ENCODE measurements around the gene CBLIF. TPM values are rescaled to one million over a fixed set of nuclear protein-coding genes. Genes with fewer than 3 reads are reported as not detected.

CBLIF gene
- total and polyA plus RNA-seq, 2 of the 13 experiments (the other 11 are each of a cell fraction or from before 2014, with no cell fraction given) = not detected

DNA sequence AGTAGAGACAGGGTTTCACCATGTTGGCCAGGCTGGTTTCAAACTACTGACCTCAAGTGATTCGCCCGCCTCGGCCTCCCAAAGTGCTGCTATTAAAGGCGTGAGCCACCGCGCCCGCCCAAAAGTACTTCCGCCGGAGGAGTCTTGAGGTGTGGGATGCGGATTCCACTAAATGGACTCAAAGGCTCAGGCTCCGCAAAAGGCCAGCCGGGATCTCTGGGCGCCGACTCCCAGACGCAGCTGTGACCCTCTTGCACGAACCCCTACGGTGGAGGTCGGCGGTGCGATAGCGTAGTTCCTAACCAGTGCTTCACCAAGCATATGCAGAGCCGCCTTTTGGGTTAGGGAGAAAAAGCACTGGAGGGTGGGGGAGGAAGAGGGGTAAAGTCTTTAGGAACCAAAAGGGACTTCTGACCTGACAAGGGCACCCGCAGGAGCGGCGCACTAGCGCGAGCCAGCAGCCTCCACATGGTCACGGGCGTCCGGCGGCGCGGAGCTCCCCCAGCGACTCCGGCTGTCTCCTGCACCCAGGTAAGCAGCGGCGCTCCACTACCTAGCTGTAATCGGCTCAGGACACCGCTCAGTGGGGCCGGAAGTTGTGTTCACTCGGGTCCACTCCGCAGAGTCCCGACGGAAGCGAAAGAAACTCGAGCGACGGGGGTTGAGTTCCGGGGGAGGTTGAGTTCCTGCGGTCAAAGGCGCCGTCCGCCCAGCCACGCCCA, 34.9 kb downstream of the CBLIF start, which contains the start of gene MRPL16 (continued):
- TF ChIP-seq ZMYM2 (CRISPR knock-in tag; IDR thresholded peaks at IDR 0.05) = no peak
- peak; percentile 86 for TF ChIP-seq ZNF772 (CRISPR knock-in tag; IDR thresholded peaks at IDR 0.05)
- TF ChIP-seq ZNF841 (CRISPR knock-in tag; IDR thresholded peaks at IDR 0.05; ENCODE audit: borderline replicate concordance) = no peak
- TF ChIP-seq ZNF749 (CRISPR knock-in tag; IDR thresholded peaks at IDR 0.05; ENCODE audit: borderline replicate concordance) = no peak
- no peak for TF ChIP-seq FLYWCH1 (CRISPR knock-in tag; IDR thresholded peaks at IDR 0.05)
- peak; percentile 64 for TF ChIP-seq ZNF770 (CRISPR knock-in tag; IDR thresholded peaks at IDR 0.05)
- TF ChIP-seq SMC3 (IDR thresholded peaks at IDR 0.05; ENCODE audit: low read length) = no peak
- TF ChIP-seq FOXC1 (CRISPR knock-in tag; IDR thresholded peaks at IDR 0.05; ENCODE audit: borderline replicate concordance) = peak; percentile 53; the same call in 1 of the 2 replicates
- no peak for TF ChIP-seq STAT6 (CRISPR knock-in tag; IDR thresholded peaks at IDR 0.05; ENCODE audit: borderline replicate concordance)
- no peak for TF ChIP-seq ZNF850 (CRISPR knock-in tag; conservative IDR thresholded peaks at IDR 0.05)
- TF ChIP-seq U2AF2 (IDR thresholded peaks at IDR 0.05; ENCODE audit: low read depth, low read length) = no peak
- peak; percentile 87; the same call in 1 of the 2 replicates for TF ChIP-seq HINFP (CRISPR knock-in tag; IDR thresholded peaks at IDR 0.05; ENCODE audit: low read depth)
- TF ChIP-seq ZNF713 (CRISPR knock-in tag; IDR thresholded peaks at IDR 0.05) = no peak
- TF ChIP-seq ZNF136 (CRISPR knock-in tag; IDR thresholded peaks at IDR 0.05; ENCODE audit: low read depth) = peak; percentile 87; the same call in 1 of the 2 replicates
- TF ChIP-seq EED (CRISPR knock-in tag; IDR thresholded peaks at IDR 0.05) = no peak
- TF ChIP-seq ZNF512B (CRISPR knock-in tag; IDR thresholded peaks at IDR 0.05; ENCODE audit: borderline replicate concordance) = no peak
- TF ChIP-seq ZKSCAN1 (IDR thresholded peaks at IDR 0.05; ENCODE audit: low read length) = peak; percentile 47; the same call in 1 of the 2 replicates
- no peak for TF ChIP-seq HOXA7 (CRISPR knock-in tag; IDR thresholded peaks at IDR 0.05)
- TF ChIP-seq NKX3-1 (CRISPR knock-in tag; IDR thresholded peaks at IDR 0.05) = no peak
- TF ChIP-seq GTF2F1 (IDR thresholded peaks at IDR 0.05; ENCODE audit: low read length) = no peak
- peak; percentile 86 for TF ChIP-seq SAP130 (CRISPR knock-in tag; IDR thresholded peaks at IDR 0.05; ENCODE audit: low read depth)
